ENCODE measurements around the gene RIOK3.

The RIOK3 gene

DNA sequence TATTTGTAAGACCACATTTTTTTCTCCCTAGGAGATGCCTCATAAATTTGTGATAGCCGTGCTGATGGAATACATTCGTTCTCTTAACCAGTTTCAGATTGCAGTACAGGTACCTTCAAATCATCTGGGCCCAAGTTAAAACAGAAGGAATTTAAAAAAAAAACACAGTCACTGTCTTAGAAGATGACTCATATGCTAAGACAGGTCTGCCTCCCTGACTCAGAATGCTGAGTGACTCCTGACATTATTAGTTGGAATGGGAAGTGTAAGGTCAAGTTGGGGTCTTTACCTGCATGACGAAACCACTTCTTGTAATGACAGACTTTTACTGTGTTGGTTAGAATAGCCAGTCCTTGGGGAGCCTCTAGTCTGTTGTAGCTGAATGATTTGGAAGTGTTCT is 76.5 kb downstream of the RIOK3 start:
- DNase-seq (ENCODE audit: low spot score), result no peak

DNA sequence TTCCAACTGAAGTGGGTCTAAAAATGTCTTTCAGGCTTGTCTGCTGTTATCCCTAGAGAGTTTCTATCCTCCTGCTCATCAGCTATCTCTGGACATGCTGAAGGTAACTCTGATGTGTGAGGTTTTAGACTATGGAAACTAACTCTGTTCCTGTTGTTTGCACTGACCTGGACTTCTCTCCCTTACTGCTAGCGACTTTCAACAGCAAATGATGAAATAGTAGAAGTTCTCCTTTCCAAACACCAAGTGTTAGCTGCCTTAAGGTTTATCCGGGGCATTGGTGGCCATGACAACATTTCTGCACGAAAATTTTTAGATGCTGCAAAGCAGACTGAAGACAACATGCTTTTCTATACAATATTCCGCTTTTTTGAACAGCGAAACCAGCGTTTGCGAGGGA is 77.1 kb downstream of the RIOK3 start:
- no peak for DNase-seq (ENCODE audit: low spot score)

DNA sequence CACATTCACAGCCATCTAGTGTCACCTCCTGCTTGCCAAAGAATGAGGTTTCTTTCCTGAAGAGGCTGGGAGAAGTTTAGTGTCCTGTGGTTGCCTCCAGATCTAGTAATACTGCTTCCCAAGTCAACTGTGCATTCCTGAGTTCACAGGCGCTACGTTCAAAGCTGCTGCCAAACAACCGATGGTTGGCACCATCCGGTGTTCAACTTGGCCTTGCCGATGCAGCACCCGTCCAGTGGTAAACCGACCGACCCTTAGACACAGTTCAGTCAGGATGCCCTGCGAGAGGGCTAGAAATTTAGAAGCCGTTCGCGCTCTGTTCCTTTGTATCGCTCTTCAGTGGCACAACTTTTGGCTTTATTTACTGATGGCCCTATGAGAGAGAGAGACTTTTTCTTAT is 78.8 kb downstream of the RIOK3 start:
- no peak for DNase-seq (ENCODE audit: low spot score)
